Transverse colon (tissue), 4 donors: Measurements from ENCODE around the gene SIK1. TPM values are rescaled to one million over a fixed set of nuclear protein-coding genes. Genes with fewer than 3 reads are reported as not detected.

ENCODE experiments used
- DNase-seq: peaks from one replicate; pipeline ENCODE4 v3.0.0-alpha.2; 2019
- H3K27ac ChIP-seq, 4 donors: fragments of 200-600 bp; sonication (generic); 2 replicates each; pipeline ENCODE4 v1.5.1; 2016 to 2018; ENCODE audit warnings: inconsistent platforms in 4 of 4
- H3K27me3 ChIP-seq: fragments of 200-600 bp; sonication (generic); 2 replicates; pipeline ENCODE4 v1.5.1; 2017; ENCODE audit warnings: inconsistent platforms
- H3K36me3 ChIP-seq, 4 donors: fragments of 200-600 bp; sonication (generic); 2 replicates each; pipeline ENCODE4 v1.5.1; 2017 to 2019; ENCODE audit warnings: inconsistent platforms in 4 of 4
- H3K4me1 ChIP-seq, 4 donors: fragments of 200-600 bp; sonication (generic); 2 replicates each; pipeline ENCODE4 v1.5.1; 2017 to 2020; ENCODE audit warnings: inconsistent platforms in 4 of 4
- H3K4me3 ChIP-seq, 4 donors: fragments of 200-600 bp; sonication (generic); 1 replicate in 1 of 4; 2 replicates in 3 of 4; pipeline versions ENCODE4 v1.5.1 to v1.6.1; 2017 to 2019; ENCODE audit warnings: inconsistent platforms in 4 of 4
- H3K9me3 ChIP-seq, 2 donors: fragments of 200-600 bp; sonication (generic); 2 replicates each; pipeline ENCODE4 v1.5.1; 2017 to 2019; ENCODE audit warnings: inconsistent platforms in 2 of 2
- EP300 ChIP-seq: sonication (generic); formaldehyde crosslinking; IDR thresholded peaks from one replicate; pipeline ENCODE4 v1.6.1; 2017; ENCODE audit warnings: antibody characterized with exemption, low read depth
- POLR2A ChIP-seq: fragments of 450-650 bp; IDR thresholded peaks from one replicate; pipeline ENCODE4 v1.6.1; 2016; ENCODE audit warnings: antibody characterized with exemption, mild to moderate bottlenecking, moderate library complexity
- POLR2AphosphoS5 ChIP-seq, 3 donors: sonication (generic); formaldehyde crosslinking; IDR thresholded peaks; one replicate each; pipeline ENCODE4 v1.6.1; 2016; ENCODE audit warnings: antibody characterized with exemption in 3 of 3
- WGBS, 2 donors: methylation state at CpG; one replicate each; pipeline ENCODE4 v1.1.5; 2018; ENCODE audit warnings: low coverage in 1 of 2; 5-methylcytosine and 5-hydroxymethylcytosine counted together
- in situ Hi-C, 4 donors: fragments of 200-750 bp; cut with MboI; loops; one replicate each; pipeline versions ENCODE4 v1.15.0 to v1.15.1; 2017; ENCODE audit warnings: low sequenced_read_pairs in 3 of 4, low pct_ligation_motif_present in 1 of 4, low pct_unique_long_range_greater_than_20kb in 1 of 4
- intact Hi-C: fragments of 100-400 bp; cut with DNase I; formaldehyde crosslinking; loops from one replicate; pipeline ENCODE4 v1.15.1; 2023; ENCODE audit warnings: low total_unique reads
- total RNA-seq, 4 donors: library from RNA; depleted of rRNA; stranded (reverse); fragments of >200 nt; gene quantifications; one replicate each; pipeline ENCODE4 v1.1.0, GENCODE V29; 2016
- TF ChIP-seq, protein P1 (sequence below), 5 experiments: fragments of 200-600 bp in 3 of 5; fragments of 450-650 bp in 2 of 5; sonication (generic) in 3 of 5; IDR thresholded peaks; 1 replicate in 2 of 5; 2 replicates in 3 of 5; pipeline ENCODE4 v1.5.1; 2016 to 2017; ENCODE audit warnings: antibody characterized with exemption in 5 of 5, inconsistent platforms in 3 of 5, mild to moderate bottlenecking in 2 of 5, moderate library complexity in 1 of 5

SIK1 gene
- total RNA-seq, 4 donors from 2014 or later: 3.2 to 47.5 (median 8.6) TPM

DNA sequence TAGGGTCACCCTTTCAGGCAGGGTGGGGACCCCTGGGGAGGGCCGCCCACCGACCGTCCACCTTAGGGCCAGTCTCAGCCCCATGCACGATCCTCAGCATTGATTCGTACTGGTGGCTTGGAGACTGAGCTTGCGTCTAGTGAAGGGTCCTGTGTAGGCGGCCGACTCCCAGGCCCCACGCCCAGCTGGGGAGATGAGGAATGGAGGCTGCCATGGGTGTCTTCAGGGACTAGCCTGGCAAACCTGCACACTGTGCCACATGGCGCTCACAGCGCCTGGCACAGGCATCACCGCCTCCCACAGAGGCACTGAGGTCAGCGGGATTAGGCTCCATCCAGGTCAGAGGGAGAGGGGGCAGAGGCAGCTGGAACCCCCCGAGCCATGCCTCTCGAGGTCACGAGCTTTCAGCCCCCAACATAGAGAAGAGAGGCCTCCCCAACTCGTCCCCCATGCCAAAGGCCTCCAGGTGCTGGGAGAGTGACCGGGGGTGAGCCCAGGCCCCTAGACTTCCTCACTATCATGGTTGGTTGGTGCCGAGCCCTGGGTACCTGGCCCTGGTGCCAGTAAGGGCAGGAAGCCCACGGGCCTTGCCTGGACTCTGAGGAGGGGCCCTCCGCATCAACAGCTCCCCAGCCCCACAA lies 51.0 kb downstream of the SIK1 start:
- intact Hi-C loops: no loop called here
- Histone ChIP-seq H3K27me3 (no peaks in the 10 kb centered on the region), H3K4me3 (no peak overlapping the region), H3K36me3 (no peaks in the 10 kb centered on the region), H3K4me1 (no peaks in the 10 kb centered on the region), H3K9me3 (no peaks in the 10 kb centered on the region), H3K27ac (no peak overlapping the region)
- in situ Hi-C loops: no loop called here
- 91% methylated on average over 20 of the region's 21 CpGs; no CpG with 5 or more reads in 1 of the 2 donors for WGBS, 2 donors
- DNase-seq: no peak
- TF ChIP-seq POLR2AphosphoS5 (IDR thresholded peaks at IDR 0.05) (no peak), POLR2A (no peak)

DNA sequence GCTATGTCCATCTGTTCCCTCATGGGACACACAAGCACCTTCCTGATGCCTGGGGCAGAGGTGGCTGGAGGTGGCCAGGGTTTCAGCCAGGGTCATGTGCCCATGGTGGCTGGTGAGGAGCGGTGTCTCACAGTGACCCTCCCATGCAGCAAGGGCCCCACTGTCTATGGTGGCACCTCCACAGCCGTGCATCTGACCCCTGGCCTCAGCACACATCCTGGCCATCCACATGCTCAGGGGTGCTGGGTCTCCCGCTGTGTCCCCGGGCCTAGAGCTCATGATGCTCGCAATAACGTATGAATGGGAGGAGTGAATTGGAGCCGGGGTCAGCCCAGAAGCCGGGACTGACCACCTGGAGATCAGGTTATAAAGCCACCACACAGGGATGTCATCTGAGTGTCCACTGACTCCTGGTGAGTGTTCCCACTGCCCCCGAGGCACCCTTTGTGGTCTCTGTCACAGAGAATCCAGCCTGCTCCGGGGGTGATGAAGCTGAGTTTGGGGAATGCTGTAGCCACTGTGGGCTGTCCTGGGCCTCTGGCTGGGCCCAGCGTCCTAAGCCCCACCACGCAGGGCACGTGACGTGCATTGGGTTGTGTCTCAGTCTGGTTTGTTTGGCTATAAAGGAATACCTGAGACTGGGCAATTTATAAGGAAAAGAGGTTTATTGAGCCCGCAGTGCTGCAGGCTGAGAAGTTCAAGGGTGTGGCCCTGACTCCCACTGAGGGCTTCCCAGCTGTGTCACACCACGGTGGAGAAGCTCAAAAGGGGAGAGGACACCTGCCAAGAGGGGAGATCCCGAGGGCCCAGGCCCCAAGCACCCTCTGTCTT lies 51.7 kb downstream of the SIK1 start:
- in situ Hi-C loops: no loop called here
- H3K4me1 ChIP-seq: no peaks in the 10 kb centered on the region
- no peaks in the 10 kb centered on the region for H3K27me3 ChIP-seq
- no peaks in the 10 kb centered on the region for H3K36me3 ChIP-seq
- no peak for DNase-seq
- no peaks in the 10 kb centered on the region for H3K9me3 ChIP-seq
- no peak overlapping the region for H3K27ac ChIP-seq
- TF ChIP-seq EP300: no peak
- TF ChIP-seq POLR2A: no peak
- TF ChIP-seq POLR2AphosphoS5 (IDR thresholded peaks at IDR 0.05): no peak
- TF ChIP-seq, protein P1, sequence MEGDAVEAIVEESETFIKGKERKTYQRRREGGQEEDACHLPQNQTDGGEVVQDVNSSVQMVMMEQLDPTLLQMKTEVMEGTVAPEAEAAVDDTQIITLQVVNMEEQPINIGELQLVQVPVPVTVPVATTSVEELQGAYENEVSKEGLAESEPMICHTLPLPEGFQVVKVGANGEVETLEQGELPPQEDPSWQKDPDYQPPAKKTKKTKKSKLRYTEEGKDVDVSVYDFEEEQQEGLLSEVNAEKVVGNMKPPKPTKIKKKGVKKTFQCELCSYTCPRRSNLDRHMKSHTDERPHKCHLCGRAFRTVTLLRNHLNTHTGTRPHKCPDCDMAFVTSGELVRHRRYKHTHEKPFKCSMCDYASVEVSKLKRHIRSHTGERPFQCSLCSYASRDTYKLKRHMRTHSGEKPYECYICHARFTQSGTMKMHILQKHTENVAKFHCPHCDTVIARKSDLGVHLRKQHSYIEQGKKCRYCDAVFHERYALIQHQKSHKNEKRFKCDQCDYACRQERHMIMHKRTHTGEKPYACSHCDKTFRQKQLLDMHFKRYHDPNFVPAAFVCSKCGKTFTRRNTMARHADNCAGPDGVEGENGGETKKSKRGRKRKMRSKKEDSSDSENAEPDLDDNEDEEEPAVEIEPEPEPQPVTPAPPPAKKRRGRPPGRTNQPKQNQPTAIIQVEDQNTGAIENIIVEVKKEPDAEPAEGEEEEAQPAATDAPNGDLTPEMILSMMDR (IDR thresholded peaks at IDR 0.05): no peak
- WGBS, 2 donors: 84% methylated on average over 17 of the region's 17 CpGs; no CpG with 5 or more reads in 1 of the 2 donors
- no peak overlapping the region for H3K4me3 ChIP-seq
- intact Hi-C loops: no loop called here

DNA sequence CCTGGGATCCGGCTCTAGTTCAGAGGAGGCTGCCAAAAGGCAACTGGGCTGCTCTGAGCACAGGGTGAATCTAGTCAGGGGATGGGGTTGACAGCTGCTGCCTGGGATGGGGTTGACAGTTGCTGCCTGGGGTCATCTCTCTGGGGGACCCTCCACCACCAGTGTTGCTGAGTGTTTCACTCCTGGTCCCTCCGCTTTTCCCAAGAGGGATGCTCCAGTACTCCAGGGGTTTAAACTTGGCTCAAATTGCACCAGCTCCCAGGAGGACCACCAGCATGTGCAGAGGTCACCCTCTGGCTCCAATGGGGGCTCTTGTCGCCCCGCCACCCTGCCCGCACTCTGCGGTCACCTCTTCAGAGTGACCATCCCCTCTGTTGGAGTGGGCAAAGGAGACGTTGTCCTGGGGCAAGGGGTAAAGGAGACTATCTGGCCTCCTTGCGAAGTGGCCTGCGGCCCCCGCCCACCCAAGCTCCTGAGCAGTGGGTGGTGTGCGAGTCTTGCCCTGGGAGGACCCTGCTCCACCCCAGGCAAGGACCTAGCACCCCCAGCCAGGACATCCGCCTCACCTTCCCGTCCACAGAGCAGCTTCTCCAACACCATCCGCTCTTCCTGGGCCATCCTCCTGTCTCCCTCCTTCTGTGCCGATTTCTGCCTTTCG lies 52.6 kb downstream of the SIK1 start:
- Histone ChIP-seq H3K27me3 (no peaks in the 10 kb centered on the region), H3K9me3 (no peaks in the 10 kb centered on the region), H3K36me3 (no peaks in the 10 kb centered on the region), H3K27ac (no peak overlapping the region), H3K4me3 (no peak overlapping the region), H3K4me1 (no peaks in the 10 kb centered on the region)
- DNase-seq: no peak
- no peak for TF ChIP-seq EP300
- no peak for TF ChIP-seq POLR2AphosphoS5 (IDR thresholded peaks at IDR 0.05)
- TF ChIP-seq, protein P1 (IDR thresholded peaks at IDR 0.05): no peak
- TF ChIP-seq POLR2A: no peak
- in situ Hi-C loops (no loop called here), intact Hi-C loops (no loop called here)
- WGBS, 2 donors: 98% methylated on average over 16 of the region's 16 CpGs; no CpG with 5 or more reads in 1 of the 2 donors

DNA sequence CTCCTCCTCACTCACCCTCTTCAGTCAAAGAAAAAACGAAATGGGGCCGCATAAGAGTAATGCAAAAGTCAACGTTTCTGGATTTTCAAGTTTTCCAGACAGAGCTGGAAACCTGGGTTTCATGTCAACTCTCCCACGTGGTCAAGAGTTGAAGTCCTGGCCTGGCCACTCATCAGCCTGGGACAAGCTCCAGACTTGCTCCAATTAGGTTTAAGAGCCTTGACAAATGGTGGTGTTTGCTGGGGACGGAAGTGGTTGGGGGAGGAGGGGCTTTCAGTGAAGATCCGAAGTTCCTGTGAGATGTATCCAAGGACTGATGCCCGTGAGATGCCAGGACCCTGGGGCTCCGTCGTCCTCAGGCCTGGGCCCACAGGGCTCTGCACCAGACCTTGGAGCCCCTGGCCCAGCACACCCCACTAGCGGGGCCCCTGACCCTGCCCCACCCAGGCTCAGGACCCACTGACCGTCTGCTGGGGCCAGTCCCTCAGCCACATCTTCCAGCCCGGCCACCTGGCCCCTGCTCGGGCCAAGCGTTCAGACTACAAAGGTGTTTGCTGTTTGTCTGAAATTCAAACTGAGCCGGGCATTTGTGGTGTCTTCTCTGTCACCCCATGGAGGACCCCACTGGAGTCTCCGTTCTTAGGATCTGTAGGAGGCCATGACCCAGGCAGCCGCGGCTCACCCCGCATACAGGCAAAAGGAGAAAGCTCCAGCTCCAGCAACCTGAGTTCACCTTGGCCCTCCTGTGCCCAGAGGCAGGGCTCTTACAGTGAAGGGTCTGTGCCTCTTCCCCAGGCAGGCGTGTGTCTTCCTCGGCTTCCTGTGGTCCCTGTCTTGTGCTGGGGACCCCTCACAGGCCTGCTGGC lies 53.3 kb downstream of the SIK1 start:
- TF ChIP-seq POLR2AphosphoS5 (IDR thresholded peaks at IDR 0.05) (no peak), EP300 (no peak), POLR2A (no peak)
- TF ChIP-seq, protein P1 (IDR thresholded peaks at IDR 0.05): no peak
- DNase-seq: no peak
- Histone ChIP-seq H3K27me3 (no peaks in the 10 kb centered on the region), H3K36me3 (no peaks in the 10 kb centered on the region), H3K4me3 (no peak overlapping the region), H3K27ac (no peak overlapping the region), H3K4me1 (no peaks in the 10 kb centered on the region), H3K9me3 (no peaks in the 10 kb centered on the region)
- WGBS, 2 donors: 84 to 100% methylated on average over 1 to 21 of the region's 21 CpGs
- in situ Hi-C loops: no loop called here
- intact Hi-C loops: no loop called here
